ENCODE data around the gene LTN1. TPM values are rescaled to one million over a fixed set of nuclear protein-coding genes. Genes with fewer than 3 reads are reported as not detected.

LTN1 gene
- total RNA-seq, 1 experiment from 2014 or later, result 23.9 TPM

GRCh38 chr21:29033871-29034270 lies 41.2 kb upstream of the LTN1 start:
- 100% methylated on average over 3 of the region's 3 CpGs for WGBS (ENCODE audit: extremely low coverage, insufficient read length, low lambda C conversion rate)
- H3K36me3 Mint-ChIP-seq (ENCODE audit: insufficient read depth in 1 of 3, low read depth in 3 of 3), result peaks cover 16 to 78% (median 66%) of the 10 kb centered on the region in 3 experiments; a peak in 6 of 7 replicates
- no peak overlapping the region for H3K23ac ChIP-seq (ENCODE audit: insufficient read length, low read depth, low read length)

More at GRCh38 chr21:29033871-29034270, 41.2 kb upstream of the LTN1 start:
- H3K4me2 ChIP-seq (ENCODE audit: insufficient read depth, insufficient read length, low read length), result no peak overlapping the region
- no peak overlapping the region for H3K14ac ChIP-seq (ENCODE audit: insufficient read depth, low read length)
- H4K20me1 ChIP-seq (ENCODE audit: control insufficient read depth, insufficient read depth, insufficient read length), result no peaks in the 10 kb centered on the region
- no peak overlapping the region for H4K8ac ChIP-seq (replicated peaks; ENCODE audit: insufficient read length, low read depth, low read length)
- H3K9me3 ChIP-seq (ENCODE audit: control insufficient read depth, low read depth, low read length), result no peaks in the 10 kb centered on the region
- no peak overlapping the region for H2BK12ac ChIP-seq (ENCODE audit: insufficient read length, low read depth, low read length)
- no peaks in the 10 kb centered on the region for H3K79me1 ChIP-seq (ENCODE audit: insufficient read depth, low read depth, low read length, poor library complexity, severe bottlenecking)
- DNase-seq, result no peak
- H3K79me2 ChIP-seq (ENCODE audit: insufficient read depth, low read length), result no peaks in the 10 kb centered on the region
- no peaks in the 10 kb centered on the region for H3K4me1 ChIP-seq (ENCODE audit: insufficient read depth, low read length)
- no peaks in the 10 kb centered on the region for H3K4me1 Mint-ChIP-seq
- no peaks in the 10 kb centered on the region for H3K23me2 ChIP-seq (ENCODE audit: insufficient read length, low read depth, low read length, poor library complexity, severe bottlenecking)
- no peak overlapping the region for H3K4ac ChIP-seq (ENCODE audit: low read depth, low read length)
- H3K27ac Mint-ChIP-seq, result no peak overlapping the region
- no peak overlapping the region for H2AFZ ChIP-seq (ENCODE audit: low read length)
- no peaks in the 10 kb centered on the region for H3K27me3 Mint-ChIP-seq (ENCODE audit: low read depth)
- H3K9me3 Mint-ChIP-seq, result no peaks in the 10 kb centered on the region
- H3K56ac ChIP-seq (ENCODE audit: insufficient read length, low read depth, low read length), result no peak overlapping the region
- no peak overlapping the region for H3K27ac ChIP-seq (ENCODE audit: insufficient read length, low read depth, low read length)
- H2BK120ac ChIP-seq (ENCODE audit: low read depth, low read length, poor library complexity, severe bottlenecking), result no peak overlapping the region
- TF ChIP-seq CTCF (conservative IDR thresholded peaks at IDR 0.05), result no peak
- H2BK15ac ChIP-seq (ENCODE audit: low read depth, low read length), result no peak overlapping the region
- no peak overlapping the region for H2BK20ac ChIP-seq (ENCODE audit: low read depth, low read length, poor library complexity, severe bottlenecking)
- no peak overlapping the region for H4K5ac ChIP-seq (ENCODE audit: insufficient read length, low read depth, low read length)
- H3K9ac ChIP-seq (ENCODE audit: extremely low read depth, insufficient read length, low read length), result no peak overlapping the region
- H3T11ph ChIP-seq (ENCODE audit: low read length), result no peak overlapping the region
- H2AK5ac ChIP-seq (ENCODE audit: insufficient read length, low read length), result no peak overlapping the region
- no peaks in the 10 kb centered on the region for H3K27me3 ChIP-seq (ENCODE audit: insufficient read depth, low read length)
- H4K91ac ChIP-seq (ENCODE audit: insufficient read length, low read depth, low read length), result no peak overlapping the region
- no peak overlapping the region for H3K18ac ChIP-seq (ENCODE audit: insufficient read length, low read depth, low read length)
- H3K4me3 Mint-ChIP-seq, result no peak overlapping the region
- no peak overlapping the region for H2BK5ac ChIP-seq (ENCODE audit: insufficient read length, low read length)

All from H9 (cell line).